PFSK-1 (cell line): Measurements from ENCODE around the gene MAFG.

Experiments used
- FOXP2 ChIP-seq: optimal IDR thresholded peaks from 2 replicates; pipeline ENCODE3; 2011; ENCODE audit warnings: borderline replicate concordance, control low read depth, inconsistent platforms; ENCODE audit not compliant: insufficient read depth; ENCODE audit errors: extremely low read length, extremely low read depth
- POLR2AphosphoS5 ChIP-seq: IDR thresholded peaks from 2 replicates; pipeline ENCODE4 v1.6.1; 2012; ENCODE audit warnings: low read depth, mild to moderate bottlenecking, control low read depth, low read length, moderate library complexity
- SIN3A ChIP-seq: IDR thresholded peaks from 2 replicates; pipeline ENCODE4 v1.6.1; 2012; ENCODE audit warnings: mild to moderate bottlenecking, low read length, moderate library complexity, borderline replicate concordance; ENCODE audit not compliant: insufficient read depth
- TAF1 ChIP-seq: IDR thresholded peaks from 2 replicates; pipeline ENCODE4 v1.6.1; 2012; ENCODE audit warnings: low read length, control low read depth, borderline replicate concordance; ENCODE audit not compliant: insufficient read depth
- TF ChIP-seq, protein P1 (sequence below), 2 experiments: IDR thresholded peaks; 2 replicates each; pipeline versions ENCODE4 v1.6.1 to v1.8.0; 2011 to 2012; ENCODE audit warnings: low read depth in 2 of 2, low read length in 2 of 2, control low read depth in 1 of 2, inconsistent platforms in 1 of 2, mild to moderate bottlenecking in 1 of 2, moderate library complexity in 1 of 2; ENCODE audit not compliant: insufficient read depth in 1 of 2

Gene MAFG

DNA sequence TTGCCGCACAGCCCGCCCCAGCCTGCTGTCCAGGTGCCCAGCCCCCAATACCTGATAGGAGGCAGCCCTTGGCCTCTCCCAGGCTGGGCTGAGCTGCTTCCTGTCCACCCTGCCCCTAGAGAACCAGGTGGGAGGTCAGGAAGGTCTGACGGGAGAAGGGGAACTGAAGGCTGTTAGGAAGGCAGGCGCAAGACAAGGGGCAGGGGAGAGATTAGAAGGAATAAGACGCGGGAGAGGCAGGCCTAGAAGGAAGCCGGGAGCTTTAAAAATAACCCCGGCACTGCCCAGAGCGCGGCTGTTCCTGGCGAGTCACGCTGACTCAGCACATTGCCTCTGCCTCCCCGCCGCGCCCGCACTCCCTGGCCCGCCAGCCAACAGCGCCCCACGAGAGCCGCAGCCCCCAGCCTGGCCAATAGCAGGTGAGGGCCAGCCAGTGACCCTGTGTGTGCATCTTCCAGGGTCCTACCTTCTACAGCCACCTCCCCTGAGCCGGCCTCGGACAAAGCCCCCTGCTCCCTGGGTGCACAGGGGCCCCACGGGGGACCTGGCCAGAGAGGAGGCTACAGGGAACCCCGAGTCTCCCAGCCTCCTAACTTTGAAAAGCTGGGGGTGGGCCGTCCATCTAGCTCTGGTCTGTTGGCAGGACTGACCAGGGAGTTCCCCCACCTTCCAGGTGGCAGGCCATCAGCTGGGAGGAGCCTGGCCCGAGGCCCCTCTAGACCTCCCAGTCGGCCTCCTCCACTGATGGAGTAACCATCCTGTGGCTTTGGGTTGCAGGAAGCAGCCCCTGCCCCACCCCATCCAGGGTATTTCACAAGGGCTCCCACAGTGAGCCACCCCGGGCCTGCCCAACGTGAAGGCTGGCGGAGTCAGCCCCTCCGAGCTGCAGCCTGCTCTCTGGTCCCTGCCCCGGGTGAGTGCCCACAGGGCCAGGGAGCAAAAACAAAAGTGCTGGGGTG, 4.0 kb downstream of the MAFG start:
- TF ChIP-seq, protein P1, sequence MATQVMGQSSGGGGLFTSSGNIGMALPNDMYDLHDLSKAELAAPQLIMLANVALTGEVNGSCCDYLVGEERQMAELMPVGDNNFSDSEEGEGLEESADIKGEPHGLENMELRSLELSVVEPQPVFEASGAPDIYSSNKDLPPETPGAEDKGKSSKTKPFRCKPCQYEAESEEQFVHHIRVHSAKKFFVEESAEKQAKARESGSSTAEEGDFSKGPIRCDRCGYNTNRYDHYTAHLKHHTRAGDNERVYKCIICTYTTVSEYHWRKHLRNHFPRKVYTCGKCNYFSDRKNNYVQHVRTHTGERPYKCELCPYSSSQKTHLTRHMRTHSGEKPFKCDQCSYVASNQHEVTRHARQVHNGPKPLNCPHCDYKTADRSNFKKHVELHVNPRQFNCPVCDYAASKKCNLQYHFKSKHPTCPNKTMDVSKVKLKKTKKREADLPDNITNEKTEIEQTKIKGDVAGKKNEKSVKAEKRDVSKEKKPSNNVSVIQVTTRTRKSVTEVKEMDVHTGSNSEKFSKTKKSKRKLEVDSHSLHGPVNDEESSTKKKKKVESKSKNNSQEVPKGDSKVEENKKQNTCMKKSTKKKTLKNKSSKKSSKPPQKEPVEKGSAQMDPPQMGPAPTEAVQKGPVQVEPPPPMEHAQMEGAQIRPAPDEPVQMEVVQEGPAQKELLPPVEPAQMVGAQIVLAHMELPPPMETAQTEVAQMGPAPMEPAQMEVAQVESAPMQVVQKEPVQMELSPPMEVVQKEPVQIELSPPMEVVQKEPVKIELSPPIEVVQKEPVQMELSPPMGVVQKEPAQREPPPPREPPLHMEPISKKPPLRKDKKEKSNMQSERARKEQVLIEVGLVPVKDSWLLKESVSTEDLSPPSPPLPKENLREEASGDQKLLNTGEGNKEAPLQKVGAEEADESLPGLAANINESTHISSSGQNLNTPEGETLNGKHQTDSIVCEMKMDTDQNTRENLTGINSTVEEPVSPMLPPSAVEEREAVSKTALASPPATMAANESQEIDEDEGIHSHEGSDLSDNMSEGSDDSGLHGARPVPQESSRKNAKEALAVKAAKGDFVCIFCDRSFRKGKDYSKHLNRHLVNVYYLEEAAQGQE (IDR thresholded peaks at IDR 0.05; ENCODE audit: insufficient read depth in 1 of 2, low read depth in 2 of 2, low read length in 2 of 2): no peak
- TF ChIP-seq FOXP2: no peak

DNA sequence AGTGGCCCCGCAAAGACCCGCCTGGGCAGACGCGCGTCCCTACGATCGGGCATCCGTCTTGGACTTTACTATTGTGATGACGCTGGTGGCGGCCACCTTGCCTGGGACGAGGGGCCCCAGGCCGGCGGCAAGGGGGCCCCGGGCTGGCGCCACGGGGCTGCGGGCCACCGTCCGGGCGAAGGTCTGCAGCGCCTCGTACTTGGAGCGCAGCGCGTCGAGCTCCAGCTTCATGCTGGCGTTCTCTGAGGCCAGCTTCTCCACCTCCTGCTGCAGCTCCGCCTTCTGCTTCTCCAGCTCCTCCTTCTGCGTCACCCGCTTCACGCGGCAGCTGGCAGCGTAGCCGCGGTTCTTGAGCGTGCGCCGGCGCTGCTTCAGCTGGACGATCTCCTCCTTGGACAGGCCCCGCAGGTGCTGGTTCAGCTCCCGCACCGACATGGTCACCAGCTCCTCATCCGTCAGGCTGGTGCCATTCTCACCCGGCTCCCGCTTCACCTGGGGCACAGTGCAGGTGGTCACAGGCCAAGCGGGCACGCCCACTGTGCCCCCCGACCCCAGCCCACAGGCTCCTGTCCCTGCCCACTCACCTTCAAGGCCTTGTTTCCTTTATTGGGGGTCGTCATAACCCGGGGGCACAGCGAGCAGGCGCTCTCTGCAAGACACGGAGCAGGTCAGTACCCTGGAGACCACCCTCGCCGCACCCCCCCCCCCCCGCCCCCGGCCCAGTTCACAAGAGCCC, 4.8 kb downstream of the MAFG start:
- TF ChIP-seq, protein P1 (IDR thresholded peaks at IDR 0.05; ENCODE audit: insufficient read depth in 1 of 2, low read depth in 2 of 2, low read length in 2 of 2): no peak
- TF ChIP-seq SIN3A: no peak

DNA sequence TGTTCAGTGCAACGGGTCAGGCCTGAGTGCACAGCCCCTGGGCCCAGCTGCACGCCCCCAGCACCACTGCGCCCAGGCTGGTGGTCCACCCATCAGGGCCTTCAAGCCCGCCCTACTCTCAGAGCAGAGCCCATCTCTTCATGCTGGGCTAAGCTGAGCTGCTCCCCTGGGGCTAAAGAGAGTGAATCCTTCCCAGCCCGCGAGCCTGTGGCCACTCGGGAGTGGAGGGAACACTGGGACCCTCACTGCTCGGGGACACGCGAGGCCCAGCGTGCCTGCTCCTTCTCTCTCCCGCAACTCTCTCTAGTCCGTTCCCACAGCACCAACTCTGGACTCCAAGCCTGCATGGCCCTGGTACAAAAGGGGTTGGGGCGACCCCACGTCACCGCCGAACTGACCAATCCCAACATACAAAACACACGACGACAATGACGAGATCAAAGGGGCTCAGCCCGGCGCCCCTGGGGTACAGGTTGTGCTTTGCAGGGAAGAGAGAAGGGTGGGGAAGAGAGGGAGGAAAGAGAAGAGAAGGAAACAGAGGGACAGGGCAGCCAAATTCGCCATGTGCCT, 5.5 kb downstream of the MAFG start:
- TF ChIP-seq FOXP2 (no peak), SIN3A (no peak), TAF1 (no peak), POLR2AphosphoS5 (no peak)
- TF ChIP-seq, protein P1 (IDR thresholded peaks at IDR 0.05; ENCODE audit: insufficient read depth in 1 of 2, low read depth in 2 of 2, low read length in 2 of 2): no peak

DNA sequence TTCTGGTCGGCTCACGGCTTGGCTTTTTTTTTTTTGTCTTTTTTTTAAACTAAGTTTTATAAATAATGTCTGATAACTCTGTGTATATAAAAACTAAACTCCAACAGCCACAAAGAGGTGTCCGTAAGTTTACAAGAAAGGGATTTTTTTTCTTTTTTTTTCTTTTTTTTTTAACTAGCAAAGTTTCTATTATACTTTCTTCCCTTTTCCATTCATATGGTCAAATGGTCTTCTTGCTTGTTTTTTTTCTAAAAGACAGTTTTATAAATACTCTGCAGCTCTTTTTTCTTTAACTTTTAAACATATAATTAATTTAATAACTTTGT, 6.0 kb downstream of the MAFG start:
- TF ChIP-seq POLR2AphosphoS5 (no peak), FOXP2 (no peak), SIN3A (no peak), TAF1 (no peak)
- TF ChIP-seq, protein P1 (IDR thresholded peaks at IDR 0.05; ENCODE audit: insufficient read depth in 1 of 2, low read depth in 2 of 2, low read length in 2 of 2): no peak
